ENCODE measurements around the gene SNX20.

SNX20 gene

DNA sequence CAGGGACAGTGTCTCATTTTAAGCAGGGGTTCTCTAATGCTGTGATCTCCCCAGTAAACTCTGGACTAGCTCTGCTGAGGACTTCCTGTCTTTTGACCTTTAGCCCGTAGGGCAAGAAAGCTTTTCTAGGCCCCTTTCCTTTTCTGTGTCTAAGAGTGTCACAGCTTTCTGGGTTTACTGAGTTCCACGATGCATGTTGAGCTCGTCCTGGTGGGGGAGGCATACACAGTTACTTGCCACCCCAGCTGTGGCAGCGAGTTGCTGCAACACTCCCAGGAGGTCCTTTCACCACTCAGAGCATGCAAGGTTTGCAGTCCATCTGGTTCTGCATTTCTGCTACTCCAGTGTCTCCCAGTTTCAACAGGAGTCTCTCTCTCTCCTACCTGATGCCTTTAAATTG is 36.0 kb upstream of the SNX20 start:
- no peaks in the 10 kb centered on the region for H3K27me3 ChIP-seq (ENCODE audit: control insufficient read depth in 1 of 2, insufficient read depth in 2 of 2, low read length in 2 of 2)
- H3K36me3 ChIP-seq (ENCODE audit: control insufficient read depth in 1 of 2, insufficient read depth in 2 of 2, low read length in 2 of 2), result no peaks in the 10 kb centered on the region
- no peaks in the 10 kb centered on the region for H3K9me3 ChIP-seq (ENCODE audit: control insufficient read depth in 1 of 2, low read length in 2 of 2)
- no peak overlapping the region for H3K9ac ChIP-seq (ENCODE audit: low read depth in 1 of 2, low read length in 2 of 2)
- H3K4me1 ChIP-seq (ENCODE audit: control insufficient read depth in 1 of 2, insufficient read depth in 2 of 2, low read length in 2 of 2), result peaks cover 11 to 15% of the 10 kb centered on the region in 2 donors
- no peak overlapping the region for H3K27ac ChIP-seq (ENCODE audit: low read depth, low read length)
- no peak overlapping the region for H3K4me3 ChIP-seq (ENCODE audit: low read depth in 1 of 2, low read length in 2 of 2)

DNA sequence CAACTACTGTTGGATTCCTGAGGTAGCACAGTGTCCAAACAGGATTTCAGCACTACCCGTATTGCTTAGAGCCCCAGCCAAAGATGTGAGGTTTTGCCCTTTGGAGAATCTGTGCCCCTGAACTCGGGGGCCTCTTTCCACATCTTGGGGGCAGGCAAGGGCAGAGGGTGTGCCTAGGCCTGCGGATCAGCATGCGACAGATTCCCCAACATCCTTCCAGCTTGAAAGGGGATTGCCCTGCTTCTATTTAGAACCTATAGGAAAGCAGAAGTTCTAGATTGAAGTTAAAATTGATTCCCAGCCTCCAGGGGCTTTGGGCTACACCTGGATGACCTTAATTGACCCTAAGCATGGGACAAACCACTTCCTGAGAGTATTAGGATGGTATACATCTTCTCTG is 31.8 kb upstream of the SNX20 start:
- Histone ChIP-seq H3K4me3 (ENCODE audit: low read depth in 1 of 2, low read length in 2 of 2) (no peak overlapping the region), H3K27me3 (ENCODE audit: control insufficient read depth in 1 of 2, insufficient read depth in 2 of 2, low read length in 2 of 2) (no peaks in the 10 kb centered on the region), H3K9ac (ENCODE audit: low read depth in 1 of 2, low read length in 2 of 2) (no peak overlapping the region), H3K9me3 (ENCODE audit: control insufficient read depth in 1 of 2, low read length in 2 of 2) (no peaks in the 10 kb centered on the region), H3K4me1 (ENCODE audit: control insufficient read depth in 1 of 2, insufficient read depth in 2 of 2, low read length in 2 of 2) (peaks cover 7 to 8% of the 10 kb centered on the region in 2 donors), H3K36me3 (ENCODE audit: control insufficient read depth in 1 of 2, insufficient read depth in 2 of 2, low read length in 2 of 2) (no peaks in the 10 kb centered on the region), H3K27ac (ENCODE audit: low read depth, low read length) (no peak overlapping the region)

DNA sequence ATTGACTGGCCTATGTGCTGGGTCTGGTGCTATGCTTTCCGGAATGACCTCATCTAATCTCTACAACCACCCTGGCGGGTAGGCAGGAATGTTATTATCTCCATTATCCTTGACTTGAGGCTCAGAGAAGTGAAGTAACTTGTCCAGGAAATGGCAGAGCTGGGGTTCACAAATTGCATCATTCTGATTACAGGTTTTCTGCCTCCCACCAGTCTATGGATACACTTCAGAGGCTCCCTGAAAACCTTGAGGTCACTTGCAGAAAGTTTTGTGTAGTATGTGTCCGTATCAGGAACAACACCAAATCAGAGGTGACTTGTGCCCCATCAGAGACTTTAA is 31.4 kb upstream of the SNX20 start:
- no peak overlapping the region for H3K27ac ChIP-seq (ENCODE audit: low read depth, low read length)
- no peak overlapping the region for H3K4me3 ChIP-seq (ENCODE audit: low read depth in 1 of 2, low read length in 2 of 2)
- H3K9ac ChIP-seq (ENCODE audit: low read depth in 1 of 2, low read length in 2 of 2), result no peak overlapping the region
- no peaks in the 10 kb centered on the region for H3K36me3 ChIP-seq (ENCODE audit: control insufficient read depth in 1 of 2, insufficient read depth in 2 of 2, low read length in 2 of 2)
- H3K4me1 ChIP-seq (ENCODE audit: control insufficient read depth in 1 of 2, insufficient read depth in 2 of 2, low read length in 2 of 2), result peaks cover 7 to 8% of the 10 kb centered on the region in 2 donors
- H3K9me3 ChIP-seq (ENCODE audit: control insufficient read depth in 1 of 2, low read length in 2 of 2), result no peaks in the 10 kb centered on the region
- no peaks in the 10 kb centered on the region for H3K27me3 ChIP-seq (ENCODE audit: control insufficient read depth in 1 of 2, insufficient read depth in 2 of 2, low read length in 2 of 2)

DNA sequence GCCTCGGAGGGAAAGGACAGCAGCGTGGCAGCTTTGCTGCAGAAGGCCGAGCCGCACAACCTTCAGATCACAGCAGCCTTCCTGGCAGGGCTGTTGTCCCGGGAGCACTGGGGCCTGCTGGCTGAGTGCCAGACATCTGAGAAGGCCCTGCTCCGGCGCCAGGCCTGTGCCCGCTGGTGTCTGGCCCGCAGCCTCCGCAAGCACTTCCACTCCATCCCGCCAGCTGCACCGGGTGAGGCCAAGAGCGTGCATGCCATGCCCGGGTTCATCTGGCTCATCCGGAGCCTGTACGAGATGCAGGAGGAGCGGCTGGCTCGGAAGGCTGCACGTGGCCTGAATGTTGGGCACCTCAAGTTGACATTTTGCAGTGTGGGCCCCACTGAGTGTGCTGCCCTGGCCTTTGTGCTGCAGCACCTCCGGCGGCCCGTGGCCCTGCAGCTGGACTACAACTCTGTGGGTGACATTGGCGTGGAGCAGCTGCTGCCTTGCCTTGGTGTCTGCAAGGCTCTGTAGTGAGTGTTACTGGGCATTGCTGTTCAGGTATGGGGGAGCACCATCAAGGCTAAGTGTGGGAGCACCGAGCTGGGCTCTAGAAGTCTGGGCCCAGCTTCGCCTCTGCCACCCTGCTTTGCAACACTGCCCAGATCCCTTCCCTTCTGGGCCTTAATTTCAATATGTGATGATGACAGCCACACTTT is 30.9 kb upstream of the SNX20 start:
- Histone ChIP-seq H3K27me3 (ENCODE audit: control insufficient read depth in 1 of 2, insufficient read depth in 2 of 2, low read length in 2 of 2) (no peaks in the 10 kb centered on the region), H3K9ac (ENCODE audit: low read depth in 1 of 2, low read length in 2 of 2) (no peak overlapping the region), H3K4me1 (ENCODE audit: control insufficient read depth in 1 of 2, insufficient read depth in 2 of 2, low read length in 2 of 2) (peaks cover 7 to 8% of the 10 kb centered on the region in 2 donors), H3K4me3 (ENCODE audit: low read depth in 1 of 2, low read length in 2 of 2) (no peak overlapping the region), H3K27ac (ENCODE audit: low read depth, low read length) (no peak overlapping the region), H3K9me3 (ENCODE audit: control insufficient read depth in 1 of 2, low read length in 2 of 2) (no peaks in the 10 kb centered on the region), H3K36me3 (ENCODE audit: control insufficient read depth in 1 of 2, insufficient read depth in 2 of 2, low read length in 2 of 2) (no peaks in the 10 kb centered on the region)

DNA sequence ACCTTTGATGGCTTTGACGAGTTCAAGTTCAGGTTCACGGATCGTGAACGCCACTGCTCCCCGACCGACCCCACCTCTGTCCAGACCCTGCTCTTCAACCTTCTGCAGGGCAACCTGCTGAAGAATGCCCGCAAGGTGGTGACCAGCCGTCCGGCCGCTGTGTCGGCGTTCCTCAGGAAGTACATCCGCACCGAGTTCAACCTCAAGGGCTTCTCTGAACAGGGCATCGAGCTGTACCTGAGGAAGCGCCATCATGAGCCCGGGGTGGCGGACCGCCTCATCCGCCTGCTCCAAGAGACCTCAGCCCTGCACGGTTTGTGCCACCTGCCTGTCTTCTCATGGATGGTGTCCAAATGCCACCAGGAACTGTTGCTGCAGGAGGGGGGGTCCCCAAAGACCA is 29.9 kb upstream of the SNX20 start:
- Histone ChIP-seq H3K9ac (ENCODE audit: low read depth in 1 of 2, low read length in 2 of 2) (no peak overlapping the region), H3K9me3 (ENCODE audit: control insufficient read depth in 1 of 2, low read length in 2 of 2) (no peaks in the 10 kb centered on the region), H3K4me3 (ENCODE audit: low read depth in 1 of 2, low read length in 2 of 2) (no peak overlapping the region), H3K27me3 (ENCODE audit: control insufficient read depth in 1 of 2, insufficient read depth in 2 of 2, low read length in 2 of 2) (no peaks in the 10 kb centered on the region), H3K4me1 (ENCODE audit: control insufficient read depth in 1 of 2, insufficient read depth in 2 of 2, low read length in 2 of 2) (peaks cover 7 to 8% of the 10 kb centered on the region in 2 donors), H3K36me3 (ENCODE audit: control insufficient read depth in 1 of 2, insufficient read depth in 2 of 2, low read length in 2 of 2) (no peaks in the 10 kb centered on the region), H3K27ac (ENCODE audit: low read depth, low read length) (no peak overlapping the region)

DNA sequence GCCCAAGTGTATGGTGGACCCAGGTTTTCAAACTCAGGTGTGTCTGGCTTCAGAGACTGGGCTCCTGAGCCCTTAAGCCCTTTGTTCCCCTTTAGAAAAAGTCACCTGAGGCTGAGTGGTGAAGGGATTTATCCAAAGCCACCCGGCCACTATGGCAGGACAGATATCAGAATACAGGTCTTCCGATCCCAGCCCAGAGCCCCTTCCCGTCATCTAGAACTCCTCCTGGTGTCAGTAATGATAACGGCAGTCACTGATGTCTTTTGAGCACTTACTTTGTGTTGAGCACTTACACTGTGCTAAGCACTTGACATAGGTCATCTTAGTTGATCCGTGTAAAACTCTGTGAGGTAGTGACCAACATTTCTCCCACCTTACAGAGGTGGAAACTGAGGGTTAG is 28.9 kb upstream of the SNX20 start:
- H3K9ac ChIP-seq (ENCODE audit: low read depth in 1 of 2, low read length in 2 of 2), result no peak overlapping the region
- no peak overlapping the region for H3K4me3 ChIP-seq (ENCODE audit: low read depth in 1 of 2, low read length in 2 of 2)
- H3K27ac ChIP-seq (ENCODE audit: low read depth, low read length), result no peak overlapping the region
- H3K4me1 ChIP-seq (ENCODE audit: control insufficient read depth in 1 of 2, insufficient read depth in 2 of 2, low read length in 2 of 2), result peaks cover 7 to 8% of the 10 kb centered on the region in 2 donors
- H3K36me3 ChIP-seq (ENCODE audit: control insufficient read depth in 1 of 2, insufficient read depth in 2 of 2, low read length in 2 of 2), result no peaks in the 10 kb centered on the region
- H3K9me3 ChIP-seq (ENCODE audit: control insufficient read depth in 1 of 2, low read length in 2 of 2), result peaks cover 0 to 4% of the 10 kb centered on the region in 2 donors
- no peaks in the 10 kb centered on the region for H3K27me3 ChIP-seq (ENCODE audit: control insufficient read depth in 1 of 2, insufficient read depth in 2 of 2, low read length in 2 of 2)

DNA sequence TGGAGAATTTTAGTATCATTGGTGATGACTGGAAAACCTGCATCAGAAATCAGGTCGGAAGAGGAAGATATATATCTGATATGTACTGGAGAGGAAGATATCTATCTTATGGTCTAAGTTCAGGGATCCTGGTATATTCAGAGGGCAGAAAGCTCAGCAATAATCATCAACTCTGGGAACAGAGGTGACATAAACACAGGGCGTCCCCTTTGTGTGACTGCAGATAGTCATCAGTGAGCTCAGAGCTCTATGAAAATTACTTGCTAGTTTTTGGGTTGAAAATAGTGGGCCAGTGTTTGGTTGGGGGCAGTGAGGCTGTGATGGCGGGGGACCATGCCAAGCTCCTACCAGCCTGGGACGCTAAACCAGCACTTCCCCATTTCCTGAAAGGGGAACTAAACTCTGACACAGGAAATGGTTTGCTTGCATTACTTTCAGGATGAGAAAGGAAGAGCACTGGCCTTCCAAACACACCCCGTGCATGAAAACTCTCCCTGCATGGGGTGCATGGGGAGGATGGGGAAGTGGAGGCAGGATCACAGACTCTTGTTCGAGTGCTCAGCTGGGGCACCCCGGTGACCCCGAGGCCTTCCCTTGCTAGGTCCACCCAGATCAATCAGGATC is 28.1 kb upstream of the SNX20 start:
- Histone ChIP-seq H3K4me3 (ENCODE audit: low read depth in 1 of 2, low read length in 2 of 2) (no peak overlapping the region), H3K9ac (ENCODE audit: low read depth in 1 of 2, low read length in 2 of 2) (no peak overlapping the region), H3K36me3 (ENCODE audit: control insufficient read depth in 1 of 2, insufficient read depth in 2 of 2, low read length in 2 of 2) (no peaks in the 10 kb centered on the region), H3K27me3 (ENCODE audit: control insufficient read depth in 1 of 2, insufficient read depth in 2 of 2, low read length in 2 of 2) (no peaks in the 10 kb centered on the region), H3K27ac (ENCODE audit: low read depth, low read length) (no peak overlapping the region), H3K4me1 (ENCODE audit: control insufficient read depth in 1 of 2, insufficient read depth in 2 of 2, low read length in 2 of 2) (peaks cover 4 to 7% of the 10 kb centered on the region in 2 donors), H3K9me3 (ENCODE audit: control insufficient read depth in 1 of 2, low read length in 2 of 2) (peaks cover under 1 to 12% of the 10 kb centered on the region in 2 donors)

DNA sequence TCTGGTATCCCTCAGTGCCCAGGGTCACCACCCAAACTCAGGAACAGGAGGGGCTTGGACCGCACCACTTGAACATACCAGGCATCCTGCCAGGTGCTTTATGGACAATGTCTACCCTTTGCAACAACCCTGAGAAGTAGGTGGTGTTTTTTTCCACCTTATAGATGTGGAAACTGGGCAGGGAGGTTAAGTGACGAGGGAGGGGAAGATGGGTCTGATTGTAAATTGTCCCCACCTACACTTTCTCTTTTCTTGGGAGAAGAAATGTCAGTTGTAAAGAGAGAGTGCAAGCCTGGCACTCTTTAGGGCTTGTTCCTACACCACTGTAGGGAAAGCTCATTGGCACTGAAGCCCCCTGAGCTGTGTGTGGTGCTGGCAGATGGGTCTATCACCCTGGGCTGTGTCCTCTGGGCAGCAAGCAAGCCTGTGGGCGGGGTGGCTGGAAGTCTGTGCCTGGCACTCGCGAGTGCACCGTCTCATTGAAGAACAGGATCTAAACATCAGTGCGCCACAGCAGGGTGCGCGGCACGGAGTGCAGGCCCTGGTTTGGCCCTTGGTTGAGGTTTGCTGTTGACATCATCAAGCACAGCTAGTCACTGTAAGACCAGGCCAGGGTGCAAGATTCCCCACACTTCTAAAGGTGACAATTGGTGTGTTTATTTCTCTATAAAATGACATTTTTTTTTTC is 27.4 kb upstream of the SNX20 start:
- peaks cover 3 to 7% of the 10 kb centered on the region in 2 donors for H3K4me1 ChIP-seq (ENCODE audit: control insufficient read depth in 1 of 2, insufficient read depth in 2 of 2, low read length in 2 of 2)
- no peak overlapping the region for H3K4me3 ChIP-seq (ENCODE audit: low read depth in 1 of 2, low read length in 2 of 2)
- no peaks in the 10 kb centered on the region for H3K27me3 ChIP-seq (ENCODE audit: control insufficient read depth in 1 of 2, insufficient read depth in 2 of 2, low read length in 2 of 2)
- no peak overlapping the region for H3K27ac ChIP-seq (ENCODE audit: low read depth, low read length)
- no peak overlapping the region for H3K9ac ChIP-seq (ENCODE audit: low read depth in 1 of 2, low read length in 2 of 2)
- peaks cover 7 to 17% of the 10 kb centered on the region in 2 donors for H3K9me3 ChIP-seq (ENCODE audit: control insufficient read depth in 1 of 2, low read length in 2 of 2)
- H3K36me3 ChIP-seq (ENCODE audit: control insufficient read depth in 1 of 2, insufficient read depth in 2 of 2, low read length in 2 of 2), result no peaks in the 10 kb centered on the region

DNA sequence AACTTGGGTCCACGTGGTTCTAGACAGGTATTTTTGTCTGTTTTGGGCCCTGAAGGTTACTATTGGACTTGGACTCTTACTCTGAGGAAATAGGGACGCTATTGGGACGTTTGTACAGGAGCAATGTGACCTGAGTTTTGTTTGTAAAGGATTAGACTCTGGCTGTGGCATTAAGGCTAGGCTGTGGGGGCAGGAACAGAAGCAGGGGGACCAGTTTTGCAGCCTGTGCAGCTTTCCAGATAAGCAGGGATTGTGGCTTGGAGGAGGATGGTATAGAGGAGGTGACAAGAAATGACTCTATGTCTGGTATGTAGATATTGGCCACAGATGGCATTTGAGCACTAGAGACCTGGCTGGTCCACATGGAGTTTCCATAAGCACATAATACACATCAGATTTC is 25.1 kb upstream of the SNX20 start:
- no peaks in the 10 kb centered on the region for H3K36me3 ChIP-seq (ENCODE audit: control insufficient read depth in 1 of 2, insufficient read depth in 2 of 2, low read length in 2 of 2)
- H3K9me3 ChIP-seq (ENCODE audit: control insufficient read depth in 1 of 2, low read length in 2 of 2), result peaks cover 7 to 17% of the 10 kb centered on the region in 2 donors
- H3K4me1 ChIP-seq (ENCODE audit: control insufficient read depth in 1 of 2, insufficient read depth in 2 of 2, low read length in 2 of 2), result peaks cover 3 to 7% of the 10 kb centered on the region in 2 donors
- H3K9ac ChIP-seq (ENCODE audit: low read depth in 1 of 2, low read length in 2 of 2), result no peak overlapping the region
- H3K27me3 ChIP-seq (ENCODE audit: control insufficient read depth in 1 of 2, insufficient read depth in 2 of 2, low read length in 2 of 2), result no peaks in the 10 kb centered on the region
- no peak overlapping the region for H3K4me3 ChIP-seq (ENCODE audit: low read depth in 1 of 2, low read length in 2 of 2)
- no peak overlapping the region for H3K27ac ChIP-seq (ENCODE audit: low read depth, low read length)

DNA sequence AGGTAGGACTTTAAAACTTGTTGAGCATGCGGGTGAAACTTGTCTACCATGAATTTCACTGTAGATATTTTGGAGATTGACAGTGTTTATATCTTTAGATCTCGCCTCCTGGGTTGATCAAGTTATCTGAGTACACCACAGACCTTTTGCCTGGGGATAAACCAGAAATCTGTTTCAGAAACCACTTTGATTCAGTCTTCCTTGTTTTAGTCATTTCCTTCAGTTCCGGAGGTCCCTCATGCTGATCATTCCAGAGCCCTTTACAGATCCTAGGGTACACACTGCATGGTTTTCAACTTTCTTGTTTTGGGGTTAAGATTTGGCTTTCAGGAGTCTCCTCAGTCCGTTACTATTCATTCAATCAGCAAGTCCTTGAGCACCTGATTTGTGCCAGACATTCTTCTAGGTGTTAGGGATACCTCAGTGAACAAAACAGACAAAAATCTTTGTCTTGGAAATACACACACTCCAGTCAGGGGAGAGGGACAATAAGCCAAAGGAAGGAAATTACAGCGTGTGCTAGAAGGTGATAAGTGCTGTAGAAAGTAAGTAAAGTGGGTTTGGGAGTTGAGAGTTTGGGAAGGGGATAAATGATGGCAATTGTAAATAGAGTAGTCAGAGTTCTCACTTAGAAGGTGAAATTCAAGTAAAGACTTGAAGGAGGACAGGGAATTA is 24.5 kb upstream of the SNX20 start:
- Histone ChIP-seq H3K4me3 (ENCODE audit: low read depth in 1 of 2, low read length in 2 of 2) (no peak overlapping the region), H3K36me3 (ENCODE audit: control insufficient read depth in 1 of 2, insufficient read depth in 2 of 2, low read length in 2 of 2) (no peaks in the 10 kb centered on the region), H3K27ac (ENCODE audit: low read depth, low read length) (no peak overlapping the region), H3K4me1 (ENCODE audit: control insufficient read depth in 1 of 2, insufficient read depth in 2 of 2, low read length in 2 of 2) (peaks cover 3 to 7% of the 10 kb centered on the region in 2 donors), H3K9ac (ENCODE audit: low read depth in 1 of 2, low read length in 2 of 2) (no peak overlapping the region), H3K27me3 (ENCODE audit: control insufficient read depth in 1 of 2, insufficient read depth in 2 of 2, low read length in 2 of 2) (no peaks in the 10 kb centered on the region), H3K9me3 (ENCODE audit: control insufficient read depth in 1 of 2, low read length in 2 of 2) (peaks cover 7 to 17% of the 10 kb centered on the region in 2 donors)

Measured in duodenal mucosa (tissue), 2 donors.